ENCODE data around the gene CFL2. TPM values are rescaled to one million over a fixed set of nuclear protein-coding genes. Genes with fewer than 3 reads are reported as not detected.

Gene CFL2
- total RNA-seq, 1 experiment from 2014 or later: 147 TPM

GRCh38 chr14:34722723-34723545 lies 8.5 kb upstream of the CFL2 start:
- peaks cover 19% of the 10 kb centered on the region for H3K4me1 ChIP-seq (replicated peaks)
- no peaks in the 10 kb centered on the region for H3K27me3 ChIP-seq (replicated peaks)
- no peaks in the 10 kb centered on the region for H3K9me3 ChIP-seq (replicated peaks)
- H3K36me3 ChIP-seq: no peaks in the 10 kb centered on the region
- H3K27ac ChIP-seq: no peak overlapping the region
- no peak overlapping the region for H3K4me3 ChIP-seq
- DNase-seq (ENCODE audit: low read depth in 1 of 2, low spot score in 2 of 2): peak in 1 of 2 experiments; percentile 50

- no peak overlapping the region for H3K27ac ChIP-seq
- peaks cover 23% of the 10 kb centered on the region for H3K4me1 ChIP-seq (replicated peaks)
- no peak overlapping the region for H3K4me3 ChIP-seq
- H3K36me3 ChIP-seq: no peaks in the 10 kb centered on the region
- H3K27me3 ChIP-seq (replicated peaks): no peaks in the 10 kb centered on the region
- DNase-seq (ENCODE audit: low read depth in 1 of 2, low spot score in 2 of 2): no peak
- no peaks in the 10 kb centered on the region for H3K9me3 ChIP-seq (replicated peaks)
These were observed 6.7 kb upstream of the CFL2 start for GRCh38 chr14:34721129-34721528.

DNA sequence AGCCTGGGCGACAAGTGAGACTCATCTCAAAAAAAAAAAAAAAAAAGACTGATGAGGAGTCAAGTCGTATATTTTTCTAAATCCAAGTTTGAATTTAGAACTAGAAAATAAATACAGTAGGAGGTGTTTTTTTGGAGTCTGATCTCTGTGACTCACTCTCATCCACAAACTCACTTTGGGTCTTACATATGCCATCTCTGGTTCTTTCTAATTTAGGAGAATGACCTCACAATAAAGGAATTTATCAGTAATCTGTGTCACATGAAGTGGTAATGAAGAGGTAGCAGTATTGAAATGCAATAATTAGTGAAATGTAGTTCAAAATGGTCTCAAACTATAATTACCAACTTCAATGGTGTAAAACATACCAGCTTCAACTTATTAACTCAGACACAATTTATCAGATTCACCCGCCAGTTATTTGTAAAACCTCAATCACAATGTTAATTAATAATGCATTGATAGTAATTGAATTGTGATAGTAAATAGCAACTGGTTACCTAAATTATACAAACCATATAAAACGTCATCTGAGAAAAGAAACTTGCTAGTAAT lies 4.4 kb upstream of the CFL2 start:
- no peak overlapping the region for H3K27ac ChIP-seq
- H3K36me3 ChIP-seq: peaks cover 3% of the 10 kb centered on the region; the same call in 1 of the 2 replicates
- H3K9me3 ChIP-seq (replicated peaks): no peaks in the 10 kb centered on the region
- peak in 1 of 2 experiments; percentile 22 for DNase-seq (ENCODE audit: low read depth in 1 of 2, low spot score in 2 of 2)
- H3K4me1 ChIP-seq (replicated peaks): peaks cover 34% of the 10 kb centered on the region
- H3K27me3 ChIP-seq (replicated peaks): no peaks in the 10 kb centered on the region
- no peak overlapping the region for H3K4me3 ChIP-seq

- no peaks in the 10 kb centered on the region for H3K9me3 ChIP-seq (replicated peaks)
- H3K36me3 ChIP-seq: peaks cover 27% of the 10 kb centered on the region
- H3K27ac ChIP-seq: no peak overlapping the region
- H3K4me3 ChIP-seq: peak overlapping the region; percentile 79
- peaks cover 58% of the 10 kb centered on the region for H3K4me1 ChIP-seq (replicated peaks)
- no peaks in the 10 kb centered on the region for H3K27me3 ChIP-seq (replicated peaks)
- DNase-seq (ENCODE audit: low read depth in 1 of 2, low spot score in 2 of 2): no peak
These were observed 902 bp upstream of the CFL2 start for GRCh38 chr14:34715127-34715863.

- Histone ChIP-seq H3K4me3 (peak overlapping the region; percentile 79), H3K9me3 (replicated peaks) (no peaks in the 10 kb centered on the region), H3K4me1 (replicated peaks) (peaks cover 53% of the 10 kb centered on the region), H3K27me3 (replicated peaks) (no peaks in the 10 kb centered on the region), H3K27ac (peak overlapping the region; percentile 92), H3K36me3 (peaks cover 32% of the 10 kb centered on the region)
- peak; percentile 49 to 70 for DNase-seq (ENCODE audit: low read depth in 1 of 2, low spot score in 2 of 2)
These were observed 593 bp downstream of the CFL2 start for GRCh38 chr14:34713681-34714319.

GRCh38 chr14:34713122-34713680 lies 1.2 kb downstream of the CFL2 start:
- peaks cover 47% of the 10 kb centered on the region for H3K4me1 ChIP-seq (replicated peaks)
- peak overlapping the region; percentile 79 for H3K4me3 ChIP-seq
- no peaks in the 10 kb centered on the region for H3K9me3 ChIP-seq (replicated peaks)
- no peak for DNase-seq (ENCODE audit: low read depth in 1 of 2, low spot score in 2 of 2)
- H3K27me3 ChIP-seq (replicated peaks): no peaks in the 10 kb centered on the region
- peak overlapping the region; percentile 92 for H3K27ac ChIP-seq
- peaks cover 32% of the 10 kb centered on the region for H3K36me3 ChIP-seq

GRCh38 chr14:34711796-34712712 lies 2.3 kb downstream of the CFL2 start:
- no peak for DNase-seq (ENCODE audit: low read depth in 1 of 2, low spot score in 2 of 2)
- Histone ChIP-seq H3K4me1 (replicated peaks) (peaks cover 41% of the 10 kb centered on the region), H3K9me3 (replicated peaks) (no peaks in the 10 kb centered on the region), H3K4me3 (no peak overlapping the region), H3K27ac (no peak overlapping the region), H3K27me3 (replicated peaks) (no peaks in the 10 kb centered on the region), H3K36me3 (peaks cover 32% of the 10 kb centered on the region)

- no peak overlapping the region for H3K4me3 ChIP-seq
- H3K27ac ChIP-seq: peak overlapping the region; percentile 26
These were observed 3.2 kb downstream of the CFL2 start for GRCh38 chr14:34711169-34711568.

DNA sequence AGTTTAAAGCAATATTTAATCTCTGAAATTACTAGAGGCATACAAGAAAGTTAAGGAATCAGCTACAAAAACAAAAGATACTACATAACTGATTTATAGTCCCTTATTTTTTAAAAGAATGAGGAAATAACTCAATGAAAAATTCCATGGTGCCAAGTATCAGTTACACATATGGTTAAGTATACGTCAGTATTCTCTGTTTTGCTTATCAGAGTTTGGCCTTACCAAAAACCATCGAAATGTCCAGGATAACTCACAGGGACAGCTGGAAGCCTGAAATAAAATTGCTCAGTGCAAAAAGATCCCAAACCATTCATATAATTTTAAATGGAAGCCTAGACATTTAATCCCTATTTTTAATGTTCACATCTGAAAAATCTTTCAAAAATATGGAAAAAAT lies 3.6 kb downstream of the CFL2 start:
- no peak overlapping the region for H3K4me3 ChIP-seq

More at GRCh38 chr14:34711169-34711568, 3.2 kb downstream of the CFL2 start:
- H3K9me3 ChIP-seq (replicated peaks): no peaks in the 10 kb centered on the region
- DNase-seq (ENCODE audit: low read depth in 1 of 2, low spot score in 2 of 2): peak in 1 of 2 experiments; percentile 42
- H3K27me3 ChIP-seq (replicated peaks): no peaks in the 10 kb centered on the region
- H3K36me3 ChIP-seq: peaks cover 32% of the 10 kb centered on the region
- H3K4me1 ChIP-seq (replicated peaks): peaks cover 41% of the 10 kb centered on the region

GRCh38 chr14:34710006-34710405 lies 4.4 kb downstream of the CFL2 start:
- H3K4me3 ChIP-seq: no peak overlapping the region
- H3K27ac ChIP-seq: no peak overlapping the region
- H3K9me3 ChIP-seq (replicated peaks): no peaks in the 10 kb centered on the region
- H3K4me1 ChIP-seq (replicated peaks): peaks cover 33% of the 10 kb centered on the region
- no peaks in the 10 kb centered on the region for H3K27me3 ChIP-seq (replicated peaks)
- peaks cover 32% of the 10 kb centered on the region for H3K36me3 ChIP-seq
- no peak for DNase-seq (ENCODE audit: low read depth in 1 of 2, low spot score in 2 of 2)

More for the DNA sequence above, 3.6 kb downstream of the CFL2 start:
- H3K9me3 ChIP-seq (replicated peaks): no peaks in the 10 kb centered on the region
- H3K27ac ChIP-seq: peak overlapping the region; percentile 26
- no peaks in the 10 kb centered on the region for H3K27me3 ChIP-seq (replicated peaks)
- H3K36me3 ChIP-seq: peaks cover 32% of the 10 kb centered on the region
- DNase-seq (ENCODE audit: low read depth in 1 of 2, low spot score in 2 of 2): no peak
- H3K4me1 ChIP-seq (replicated peaks): peaks cover 41% of the 10 kb centered on the region

GRCh38 chr14:34707722-34708121 lies 6.7 kb downstream of the CFL2 start:
- Histone ChIP-seq H3K4me3 (no peak overlapping the region), H3K27me3 (replicated peaks) (no peaks in the 10 kb centered on the region), H3K4me1 (replicated peaks) (peaks cover 24% of the 10 kb centered on the region), H3K9me3 (replicated peaks) (no peaks in the 10 kb centered on the region), H3K36me3 (peaks cover 20% of the 10 kb centered on the region), H3K27ac (no peak overlapping the region)
- no peak for DNase-seq (ENCODE audit: low read depth in 1 of 2, low spot score in 2 of 2)

GRCh38 chr14:34701808-34702207 lies 12.6 kb downstream of the CFL2 start:
- no peaks in the 10 kb centered on the region for H3K27me3 ChIP-seq (replicated peaks)
- H3K27ac ChIP-seq: no peak overlapping the region
- DNase-seq (ENCODE audit: low read depth in 1 of 2, low spot score in 2 of 2): no peak
- H3K4me1 ChIP-seq (replicated peaks): peaks cover 17% of the 10 kb centered on the region
- no peaks in the 10 kb centered on the region for H3K36me3 ChIP-seq
- H3K4me3 ChIP-seq: no peak overlapping the region
- no peaks in the 10 kb centered on the region for H3K9me3 ChIP-seq (replicated peaks)
